ENCODE results near the gene PDSS1. TPM values are rescaled to one million over a fixed set of nuclear protein-coding genes. Genes with fewer than 3 reads are reported as not detected.

PDSS1 gene
- polyA plus RNA-seq, 3 donors: 12.1 to 13.1 (median 12.6) TPM

- Histone ChIP-seq H3K4me1 (ENCODE audit: control insufficient read depth in 1 of 2, insufficient read depth in 2 of 2, low read length in 2 of 2) (no peaks in the 10 kb centered on the region), H3K4me3 (replicated peaks in 1 of 3; ENCODE audit: low read depth in 2 of 3, low read length in 3 of 3) (no peak overlapping the region), H2AFZ (ENCODE audit: insufficient read depth, low read depth, low read length, poor library complexity, severe bottlenecking) (no peak overlapping the region), H3K4me2 (replicated peaks; ENCODE audit: extremely low read depth, low read length, poor library complexity, severe bottlenecking) (no peak overlapping the region), H3K9me3 (replicated peaks in 1 of 2; ENCODE audit: control insufficient read depth in 1 of 2, insufficient read depth in 1 of 2, low read length in 2 of 2) (no peaks in the 10 kb centered on the region), H4K20me1 (ENCODE audit: insufficient read depth, low read length) (peaks cover 5% of the 10 kb centered on the region), H3K36me3 (replicated peaks in 1 of 2; ENCODE audit: control insufficient read depth in 1 of 2, insufficient read depth in 2 of 2, low read length in 2 of 2) (peaks cover 46 to 83% of the 10 kb centered on the region in 2 donors), H3K27ac (ENCODE audit: low read depth in 1 of 2, low read length in 2 of 2) (no peak overlapping the region), H3K79me2 (ENCODE audit: insufficient read depth, low read length) (peaks cover 28% of the 10 kb centered on the region), H3K27me3 (ENCODE audit: control insufficient read depth in 2 of 2, insufficient read depth in 2 of 2, low read length in 2 of 2) (no peaks in the 10 kb centered on the region), H3K9ac (ENCODE audit: insufficient read depth, low read length, poor library complexity, severe bottlenecking) (no peak overlapping the region)
- H3K36me3 Mint-ChIP-seq: peaks cover 60 to 91% of the 10 kb centered on the region in 2 donors
- WGBS (ENCODE audit: insufficient coverage): no CpG with 5 or more reads among the region's 1 CpG
- H3K27ac Mint-ChIP-seq: no peak overlapping the region
- TF ChIP-seq, protein P1, sequence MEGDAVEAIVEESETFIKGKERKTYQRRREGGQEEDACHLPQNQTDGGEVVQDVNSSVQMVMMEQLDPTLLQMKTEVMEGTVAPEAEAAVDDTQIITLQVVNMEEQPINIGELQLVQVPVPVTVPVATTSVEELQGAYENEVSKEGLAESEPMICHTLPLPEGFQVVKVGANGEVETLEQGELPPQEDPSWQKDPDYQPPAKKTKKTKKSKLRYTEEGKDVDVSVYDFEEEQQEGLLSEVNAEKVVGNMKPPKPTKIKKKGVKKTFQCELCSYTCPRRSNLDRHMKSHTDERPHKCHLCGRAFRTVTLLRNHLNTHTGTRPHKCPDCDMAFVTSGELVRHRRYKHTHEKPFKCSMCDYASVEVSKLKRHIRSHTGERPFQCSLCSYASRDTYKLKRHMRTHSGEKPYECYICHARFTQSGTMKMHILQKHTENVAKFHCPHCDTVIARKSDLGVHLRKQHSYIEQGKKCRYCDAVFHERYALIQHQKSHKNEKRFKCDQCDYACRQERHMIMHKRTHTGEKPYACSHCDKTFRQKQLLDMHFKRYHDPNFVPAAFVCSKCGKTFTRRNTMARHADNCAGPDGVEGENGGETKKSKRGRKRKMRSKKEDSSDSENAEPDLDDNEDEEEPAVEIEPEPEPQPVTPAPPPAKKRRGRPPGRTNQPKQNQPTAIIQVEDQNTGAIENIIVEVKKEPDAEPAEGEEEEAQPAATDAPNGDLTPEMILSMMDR (IDR thresholded peaks at IDR 0.05): no peak
- no peak for DNase-seq
- peaks cover 0 to 2% (median 0%) of the 10 kb centered on the region in 7 donors for H3K9me3 Mint-ChIP-seq
- intact Hi-C loops (cut with micrococcal nuclease): no loop called here
- no peak overlapping the region for H3K4me3 Mint-ChIP-seq
- no peaks in the 10 kb centered on the region for H3K4me1 Mint-ChIP-seq
- H3K27me3 Mint-ChIP-seq (ENCODE audit: low read depth in 3 of 3): peaks cover 0 to 3% (median 0%) of the 10 kb centered on the region in 3 donors
Measured at GRCh38 chr10:26714415-26715136, 17.1 kb downstream of the PDSS1 start.

GRCh38 chr10:26715137-26715487 lies 17.6 kb downstream of the PDSS1 start:
- Histone ChIP-seq H3K27me3 (ENCODE audit: control insufficient read depth in 2 of 2, insufficient read depth in 2 of 2, low read length in 2 of 2) (no peaks in the 10 kb centered on the region), H3K27ac (ENCODE audit: low read depth in 1 of 2, low read length in 2 of 2) (no peak overlapping the region), H3K9ac (ENCODE audit: insufficient read depth, low read length, poor library complexity, severe bottlenecking) (no peak overlapping the region), H3K4me1 (ENCODE audit: control insufficient read depth in 1 of 2, insufficient read depth in 2 of 2, low read length in 2 of 2) (no peaks in the 10 kb centered on the region), H4K20me1 (ENCODE audit: insufficient read depth, low read length) (peaks cover 5% of the 10 kb centered on the region), H3K36me3 (replicated peaks in 1 of 2; ENCODE audit: control insufficient read depth in 1 of 2, insufficient read depth in 2 of 2, low read length in 2 of 2) (peaks cover 51 to 85% of the 10 kb centered on the region in 2 donors), H3K4me2 (replicated peaks; ENCODE audit: extremely low read depth, low read length, poor library complexity, severe bottlenecking) (no peak overlapping the region), H3K79me2 (ENCODE audit: insufficient read depth, low read length) (peaks cover 26% of the 10 kb centered on the region), H2AFZ (ENCODE audit: insufficient read depth, low read depth, low read length, poor library complexity, severe bottlenecking) (no peak overlapping the region), H3K4me3 (replicated peaks in 1 of 3; ENCODE audit: low read depth in 2 of 3, low read length in 3 of 3) (no peak overlapping the region), H3K9me3 (replicated peaks in 1 of 2; ENCODE audit: control insufficient read depth in 1 of 2, insufficient read depth in 1 of 2, low read length in 2 of 2) (no peaks in the 10 kb centered on the region)
- H3K4me3 Mint-ChIP-seq: no peak overlapping the region
- TF ChIP-seq, protein P1 (IDR thresholded peaks at IDR 0.05): no peak
- H3K9me3 Mint-ChIP-seq: peaks cover 0 to 2% (median 0%) of the 10 kb centered on the region in 7 donors
- DNase-seq: no peak
- WGBS (ENCODE audit: insufficient coverage): 100% methylated on average over 2 of the region's 2 CpGs
- H3K27me3 Mint-ChIP-seq (ENCODE audit: low read depth in 3 of 3): peaks cover 0 to 3% (median 0%) of the 10 kb centered on the region in 3 donors
- peak overlapping the region in 3 of 7 donors; percentile 32 to 79 (median 75) for H3K27ac Mint-ChIP-seq
- intact Hi-C loops (cut with micrococcal nuclease): no loop called here
- peaks cover 63 to 93% of the 10 kb centered on the region in 2 donors for H3K36me3 Mint-ChIP-seq
- no peaks in the 10 kb centered on the region for H3K4me1 Mint-ChIP-seq

Data from CD14-positive monocyte (primary cell).